RKO (cell line): Measurements from ENCODE around the gene KCNQ1.
A peak's percentile ranks its signal among the peaks of the same experiment; 100 is the strongest.

ENCODE experiments used
- DNase-seq: peaks from one replicate; pipeline ENCODE4 v3.0.0-alpha.2; 2016; ENCODE audit warnings: low spot score

KCNQ1 gene

DNA sequence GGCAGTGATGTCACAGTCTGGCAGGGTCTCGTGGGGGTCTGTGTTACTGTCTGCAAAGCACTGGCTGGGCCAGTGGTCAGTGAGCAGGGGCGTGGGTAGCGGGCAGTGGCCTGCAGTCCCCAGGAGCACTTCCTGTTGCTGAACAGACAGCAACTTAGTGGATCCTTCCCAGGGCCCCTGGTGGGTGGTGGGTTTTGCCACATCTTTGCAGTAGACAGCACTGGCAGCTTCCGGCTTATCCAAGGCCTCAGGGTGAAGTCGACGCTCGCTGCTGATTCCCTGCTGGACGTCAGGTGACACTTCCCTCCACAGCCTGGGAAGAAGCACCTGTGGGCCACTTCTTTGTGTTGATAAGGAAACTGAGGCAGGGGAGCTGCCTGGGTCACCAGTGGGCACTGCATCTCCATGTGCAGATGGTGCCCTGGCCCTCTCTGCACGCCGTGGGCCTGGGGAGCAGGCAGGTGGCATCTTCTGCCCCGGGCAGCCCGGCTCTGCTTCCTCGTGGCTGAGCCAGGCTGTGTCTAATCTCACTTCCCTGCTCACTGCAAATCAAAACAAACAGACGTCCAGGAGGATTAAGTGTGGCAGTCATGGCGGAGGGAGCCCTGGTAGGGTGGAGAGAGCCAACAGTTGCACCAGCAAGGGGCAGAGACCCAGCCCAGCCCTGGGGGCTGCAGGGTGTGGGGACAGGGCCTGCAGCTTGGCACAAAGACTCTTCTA lies 79.8 kb downstream of the KCNQ1 start:
- DNase-seq, result no peak

DNA sequence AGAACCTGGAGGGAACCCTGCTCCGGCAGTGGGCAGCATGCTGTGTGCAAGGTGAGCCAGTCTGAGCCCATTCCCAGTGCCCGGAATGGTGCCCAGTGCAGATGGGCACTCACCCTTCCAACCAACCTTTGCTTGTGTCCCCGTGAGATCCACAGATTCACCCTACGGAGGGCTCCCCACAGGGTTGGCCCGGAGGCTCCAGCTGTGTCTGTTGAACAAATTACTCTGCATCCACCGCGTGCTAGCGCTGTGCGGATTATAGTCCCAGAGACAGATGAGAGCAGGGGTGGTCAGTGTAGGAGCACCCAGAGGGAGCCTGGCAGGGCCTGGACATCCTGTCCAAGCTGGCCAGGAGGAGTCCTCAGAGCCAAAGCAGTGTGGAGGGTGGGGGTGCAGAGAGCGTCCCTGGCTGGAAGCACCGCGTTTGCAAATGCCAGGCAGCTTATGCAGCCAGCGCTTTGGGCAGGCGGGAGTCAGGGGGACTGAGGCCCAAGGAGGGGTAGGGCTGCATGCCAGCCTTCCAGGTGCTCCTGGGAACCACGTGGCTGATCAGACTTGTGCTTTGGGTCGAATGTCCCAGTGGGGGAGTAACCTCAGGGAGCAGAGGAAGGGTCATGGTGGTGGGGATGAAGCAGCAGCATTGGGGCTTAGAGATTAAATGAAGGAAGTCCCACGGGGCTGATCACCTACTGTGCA lies 80.5 kb downstream of the KCNQ1 start:
- DNase-seq, result no peak

DNA sequence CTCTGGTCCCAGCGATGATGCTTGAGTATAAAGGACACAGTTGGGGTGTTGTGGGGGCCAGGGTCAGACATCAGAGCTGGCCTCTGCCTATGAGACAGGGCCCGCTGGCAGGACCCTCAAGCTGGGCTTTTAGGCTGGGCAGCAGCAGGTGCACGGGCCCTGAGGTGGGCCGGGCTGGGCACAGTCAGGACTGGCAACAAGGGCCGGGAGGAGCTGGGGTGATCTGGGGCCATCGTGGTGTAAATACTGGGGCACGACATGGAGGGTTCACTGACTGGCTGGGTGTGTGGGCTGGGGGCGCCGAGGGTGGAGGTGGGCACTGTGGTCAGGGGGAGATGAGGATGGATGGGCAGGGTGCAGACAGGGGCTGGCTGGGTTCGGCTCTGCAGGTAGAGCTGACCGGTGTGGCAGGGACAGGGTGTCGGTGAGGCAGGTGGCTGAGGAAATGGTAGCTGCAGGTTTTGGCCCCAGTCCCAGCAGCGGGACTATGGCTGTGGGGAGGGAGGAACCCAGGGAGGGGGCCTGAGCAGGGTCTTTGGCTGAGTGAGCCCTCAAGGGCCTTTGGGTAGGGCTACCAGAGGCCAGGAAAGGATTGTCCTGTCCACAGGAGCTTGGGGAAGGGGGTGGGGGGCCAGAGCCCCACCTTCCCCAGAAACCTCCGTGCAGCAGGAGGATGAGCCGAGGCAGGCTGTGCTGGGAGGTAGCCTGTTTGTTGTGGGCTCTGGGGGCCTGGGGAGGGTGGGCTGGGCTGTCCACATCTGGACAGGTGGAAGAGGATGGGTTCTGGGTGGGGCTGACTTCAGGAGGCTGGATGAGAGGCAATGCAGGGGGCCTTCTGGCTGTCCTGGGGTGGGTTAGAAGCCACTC lies 81.4 kb downstream of the KCNQ1 start:
- no peak for DNase-seq

DNA sequence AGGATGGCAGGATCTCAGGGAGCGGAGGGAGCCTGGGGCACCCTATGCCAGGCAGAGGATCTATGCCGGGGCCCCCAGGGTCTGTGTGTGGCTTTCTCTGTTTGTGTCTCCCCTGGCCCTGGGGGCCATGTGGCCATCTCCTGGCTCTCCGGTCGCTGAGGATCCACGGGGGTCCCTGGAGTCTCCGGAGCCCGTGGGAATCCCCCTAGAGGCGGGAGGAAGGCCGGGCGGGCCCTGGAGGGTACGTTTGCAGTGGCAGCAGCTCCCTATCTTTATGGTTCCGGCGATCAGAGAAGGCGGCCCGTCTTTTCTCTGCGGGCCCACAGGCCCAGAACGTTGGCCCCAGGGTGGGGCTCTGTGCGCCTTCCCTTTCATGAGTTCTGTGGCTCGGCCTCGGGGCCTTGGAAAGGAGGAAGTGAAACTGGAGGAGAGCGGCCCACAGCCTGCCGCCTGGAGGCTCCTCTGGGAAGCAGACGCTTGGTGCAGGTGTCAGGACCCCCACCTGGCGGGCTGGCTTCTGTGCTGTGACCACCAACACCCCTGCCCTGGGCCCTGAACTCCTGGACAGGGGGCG lies 82.1 kb downstream of the KCNQ1 start:
- no peak for DNase-seq

DNA sequence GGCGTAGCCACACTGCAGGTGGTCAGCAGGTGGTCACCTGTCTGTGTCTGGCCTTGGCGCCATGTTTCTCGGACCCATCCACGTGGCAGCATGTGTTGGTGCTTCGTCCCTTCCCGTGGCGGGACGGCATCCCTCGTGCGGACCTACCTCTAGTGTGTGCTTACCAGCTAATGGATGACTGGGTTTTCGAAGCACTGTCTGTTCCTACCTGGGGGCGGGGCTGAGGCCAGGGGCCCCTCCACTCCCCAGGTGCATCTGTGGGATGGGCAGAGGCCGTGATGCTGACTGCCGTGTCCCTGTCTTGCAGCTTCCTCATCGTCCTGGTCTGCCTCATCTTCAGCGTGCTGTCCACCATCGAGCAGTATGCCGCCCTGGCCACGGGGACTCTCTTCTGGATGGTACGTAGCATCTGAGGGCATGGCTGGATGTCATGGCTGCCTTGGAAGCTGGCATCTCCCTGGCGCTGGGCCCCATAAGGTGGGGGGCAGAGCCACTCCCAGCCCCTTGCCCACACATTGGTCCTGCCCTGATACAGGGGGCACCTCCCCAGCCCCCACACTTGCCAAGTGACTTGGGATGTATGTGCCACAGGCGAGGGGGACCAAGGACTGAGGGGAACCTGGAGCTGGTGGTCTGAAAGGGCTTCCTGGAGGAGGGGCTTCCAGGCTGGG lies 82.9 kb downstream of the KCNQ1 start:
- no peak for DNase-seq

DNA sequence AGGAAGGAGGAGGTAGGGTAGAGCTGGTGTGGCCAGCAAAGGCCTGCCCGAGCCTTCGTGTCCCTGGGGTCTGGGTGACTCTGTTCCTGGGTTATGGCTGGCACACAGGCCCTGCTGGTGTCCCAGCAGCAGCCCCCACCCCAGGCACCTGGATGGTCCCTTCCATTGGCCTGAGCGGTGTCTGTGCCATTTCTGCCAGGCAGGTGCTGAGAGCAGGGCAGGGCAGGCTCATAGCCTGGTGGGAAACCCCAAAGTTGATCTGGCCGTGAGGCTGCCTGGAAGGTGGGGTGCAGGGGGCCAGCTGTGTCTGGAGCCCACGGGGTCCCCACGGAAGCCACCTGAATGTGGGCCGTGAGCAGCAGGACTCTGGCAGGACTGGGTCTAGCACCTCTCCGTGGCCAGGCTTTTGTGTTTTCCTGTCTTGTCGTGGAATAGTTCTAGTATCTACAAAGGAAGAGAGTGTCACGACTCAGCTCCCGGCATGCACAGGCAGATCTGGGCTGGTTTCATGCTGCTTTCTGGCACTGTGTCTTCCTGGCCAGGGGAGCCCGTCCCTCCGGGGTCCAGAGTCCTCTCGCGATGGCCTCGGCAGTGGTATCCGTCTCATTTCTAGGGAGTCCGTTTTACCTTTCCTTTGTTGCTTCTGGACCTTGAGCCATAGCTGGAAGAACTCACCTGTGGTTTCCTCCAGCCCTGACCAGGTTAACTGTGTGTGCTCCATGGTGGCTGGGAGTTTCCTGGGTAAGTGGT lies 83.7 kb downstream of the KCNQ1 start:
- DNase-seq, result no peak

DNA sequence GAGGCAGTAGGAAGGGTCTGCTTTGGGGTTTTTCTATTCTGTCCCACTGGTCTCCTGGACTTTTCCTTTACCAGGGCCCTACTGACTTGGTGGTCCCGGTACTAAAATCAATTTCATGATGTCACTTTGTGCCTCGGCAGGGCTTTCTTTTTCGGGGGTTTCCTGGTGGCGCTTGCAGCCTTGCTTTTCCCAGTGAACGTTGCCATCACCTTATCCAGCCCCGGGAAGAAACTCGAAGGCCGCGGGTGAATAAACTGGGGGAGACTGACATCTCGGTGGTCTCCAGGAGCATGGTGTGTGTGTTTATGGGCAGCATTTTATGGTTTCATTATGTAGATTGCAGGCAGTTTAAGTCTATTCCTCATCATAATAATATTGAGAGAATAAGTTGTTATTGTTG lies 84.4 kb downstream of the KCNQ1 start:
- DNase-seq, result no peak

DNA sequence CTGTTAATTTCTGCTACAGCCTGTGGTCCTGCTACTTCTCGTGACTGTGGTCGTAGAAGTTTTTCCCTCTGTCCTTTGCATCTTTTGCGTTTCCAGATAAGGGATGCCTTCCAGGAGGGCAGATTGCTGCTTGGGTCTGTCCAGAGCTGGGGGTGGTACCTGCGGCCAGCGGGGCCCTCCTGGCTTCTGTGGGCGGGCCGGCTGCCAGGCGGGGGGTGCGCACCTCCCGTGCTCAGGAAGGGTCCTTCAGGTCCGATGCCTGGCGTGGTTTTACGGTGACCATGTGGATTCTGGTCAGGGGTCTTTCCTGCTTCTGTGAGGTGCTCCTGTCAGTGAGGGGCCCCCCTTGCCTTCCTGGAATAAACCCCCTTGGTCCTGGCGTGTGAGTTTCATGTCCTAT lies 84.8 kb downstream of the KCNQ1 start:
- DNase-seq, result no peak

DNA sequence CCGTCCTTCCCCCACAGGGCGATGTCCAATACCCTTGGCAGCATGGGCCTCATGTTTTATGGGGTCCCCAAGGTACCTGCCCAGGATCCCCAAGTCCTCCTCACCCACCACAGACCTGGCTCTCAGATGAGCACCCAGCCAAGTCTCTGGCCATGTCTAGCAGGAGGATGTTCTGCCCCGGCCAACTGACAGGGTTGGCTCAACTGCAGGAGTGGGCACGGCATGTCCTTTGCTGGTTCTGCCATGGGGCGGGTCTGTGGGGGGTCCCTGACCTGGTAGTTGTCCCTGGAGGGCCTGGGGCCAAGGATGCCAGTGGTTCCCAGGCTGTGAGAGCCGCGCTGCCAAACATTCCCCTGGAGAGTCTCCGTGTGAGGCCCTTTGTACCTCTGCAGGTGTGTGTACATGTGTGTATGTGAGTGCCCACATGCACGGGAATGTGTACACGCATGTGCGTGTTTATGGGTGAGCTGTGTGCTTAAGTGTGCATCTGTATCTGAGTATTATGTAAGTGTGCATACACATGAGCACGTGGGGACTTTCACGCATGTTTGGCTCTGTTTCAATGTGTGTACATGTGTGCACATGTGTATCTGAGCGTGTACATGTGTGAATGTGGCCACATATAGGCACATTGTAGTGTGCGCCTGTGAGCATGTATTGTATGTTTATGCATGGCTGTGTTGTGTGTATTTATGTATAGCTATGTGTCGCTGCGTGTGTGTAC lies 85.5 kb downstream of the KCNQ1 start:
- DNase-seq, result no peak

DNA sequence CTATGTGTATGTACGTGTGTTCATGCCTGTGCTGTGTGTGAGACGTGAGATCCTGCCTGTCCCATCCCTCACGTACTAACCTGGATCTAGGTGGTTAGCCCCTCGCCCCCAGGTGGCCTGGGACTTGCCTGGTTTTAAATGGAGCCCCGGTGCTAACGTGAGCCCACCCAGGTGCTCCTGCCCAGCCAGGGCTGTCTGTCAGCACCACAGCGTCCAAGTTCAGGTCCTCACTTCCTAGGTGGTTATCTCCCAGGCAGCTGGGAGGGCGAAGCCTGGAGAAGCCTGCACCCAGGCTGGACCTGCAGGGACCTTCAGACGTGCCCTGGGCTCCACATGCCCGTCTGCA lies 86.0 kb downstream of the KCNQ1 start:
- no peak for DNase-seq

DNA sequence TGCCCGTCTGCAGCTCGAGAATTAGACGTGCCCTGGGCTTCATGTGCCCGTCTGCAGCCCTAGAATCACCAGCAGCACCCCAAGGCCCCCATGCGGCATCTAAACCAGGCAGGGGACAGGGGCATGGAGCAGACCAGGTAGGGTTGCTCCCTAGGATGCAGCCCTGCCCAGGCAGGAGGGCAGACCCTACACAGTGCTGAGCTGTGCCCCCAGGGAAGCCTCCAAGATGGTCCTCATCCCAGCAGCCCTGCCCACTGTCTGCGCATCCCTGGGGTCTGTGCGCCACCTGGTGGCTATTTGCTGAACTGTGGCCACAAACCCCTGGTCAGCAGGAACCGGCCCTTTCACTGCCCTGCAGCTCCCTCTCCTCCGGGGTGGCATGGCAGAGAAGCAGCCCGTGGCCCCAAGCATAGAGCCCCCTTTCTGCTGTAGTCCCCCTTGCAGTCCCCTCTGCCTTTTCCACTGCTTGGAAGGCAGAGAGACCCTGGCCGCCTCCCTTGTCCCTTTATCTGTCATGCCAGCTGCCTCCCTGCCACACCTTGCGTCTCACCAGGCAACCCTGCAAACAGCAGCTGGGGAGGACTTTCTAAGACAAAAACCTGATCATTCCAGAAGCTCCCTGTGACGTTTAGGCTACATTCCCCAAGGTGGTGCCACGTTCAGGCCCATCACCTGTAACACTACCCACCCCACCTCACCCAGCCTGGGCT lies 86.6 kb downstream of the KCNQ1 start:
- peak; percentile 46 for DNase-seq

DNA sequence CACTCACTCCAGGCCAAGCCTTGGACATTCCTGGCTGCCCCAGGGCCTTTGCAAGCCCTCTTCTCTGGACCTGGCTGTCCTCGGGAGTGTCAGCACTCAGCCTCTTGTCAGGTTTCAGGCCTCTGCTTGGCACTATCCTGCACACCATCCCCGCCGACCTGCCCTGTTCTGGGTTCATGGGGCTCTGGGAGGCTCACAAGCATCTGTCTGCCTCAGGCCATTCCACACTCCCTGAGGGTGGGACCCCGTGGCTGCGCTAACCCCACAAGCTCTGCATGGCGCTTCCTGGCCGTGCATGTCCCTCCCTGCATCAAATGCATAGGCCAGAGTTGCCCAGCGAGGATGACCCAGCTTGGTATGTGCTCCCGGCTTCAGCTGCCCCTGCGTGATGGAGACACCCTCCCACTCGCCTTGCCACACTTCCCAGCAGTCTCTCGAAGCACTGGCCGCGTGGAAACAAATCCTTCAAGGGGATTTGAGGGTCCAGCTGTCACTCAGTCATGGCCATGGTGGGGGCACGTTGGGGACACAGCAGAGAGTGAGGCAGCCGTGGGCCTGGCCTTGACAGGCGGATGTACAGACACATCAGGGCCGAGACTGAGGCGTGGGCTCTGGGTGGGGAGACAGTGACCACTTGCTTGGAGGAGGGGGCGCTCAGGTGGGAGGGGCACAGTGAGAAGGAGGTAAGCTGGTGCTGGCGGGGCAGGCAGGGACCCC lies 87.3 kb downstream of the KCNQ1 start:
- no peak for DNase-seq

DNA sequence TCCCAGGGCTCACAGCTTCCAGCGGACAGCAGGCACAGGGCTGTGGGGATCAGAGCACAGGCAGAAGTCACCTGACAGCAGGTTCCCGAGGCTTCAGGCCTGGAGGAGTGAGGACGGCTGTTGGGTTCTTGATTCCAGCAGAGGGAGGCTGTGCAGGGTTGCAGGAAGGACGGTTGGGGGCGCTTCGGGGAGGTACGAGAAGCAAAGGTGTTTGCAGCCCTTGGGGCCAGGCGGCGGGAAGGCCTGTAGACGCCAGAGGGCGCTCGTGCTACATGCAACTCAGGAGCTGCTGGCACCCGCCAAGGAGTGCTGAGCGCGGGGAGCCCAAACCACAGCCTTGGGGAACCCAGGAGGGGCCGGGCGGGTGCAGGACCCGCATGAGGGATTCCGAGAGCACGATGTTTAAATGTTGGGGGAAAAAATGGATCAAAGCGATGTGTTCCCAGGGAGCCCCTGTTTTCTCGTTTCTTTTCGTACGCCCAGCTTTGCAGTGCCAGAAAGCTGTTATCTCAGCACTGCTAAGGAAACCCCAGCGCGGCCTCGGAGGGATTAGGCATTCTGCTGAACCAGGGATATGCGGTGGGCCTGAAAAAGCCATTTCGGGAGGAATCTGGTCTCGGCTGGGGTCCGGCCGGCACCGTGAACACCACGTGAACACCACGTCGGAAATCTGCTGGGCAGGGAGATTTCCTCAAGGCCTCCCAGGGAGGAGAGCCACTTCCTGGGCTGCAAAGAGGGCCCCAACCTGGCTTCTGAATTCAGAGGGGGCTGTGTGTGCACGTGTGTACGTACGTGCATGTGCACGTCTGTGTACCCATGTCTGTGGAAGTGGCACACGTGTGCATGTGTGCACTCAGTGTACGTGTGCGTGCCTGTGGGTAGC lies 88.1 kb downstream of the KCNQ1 start:
- DNase-seq, result peak; percentile 87

DNA sequence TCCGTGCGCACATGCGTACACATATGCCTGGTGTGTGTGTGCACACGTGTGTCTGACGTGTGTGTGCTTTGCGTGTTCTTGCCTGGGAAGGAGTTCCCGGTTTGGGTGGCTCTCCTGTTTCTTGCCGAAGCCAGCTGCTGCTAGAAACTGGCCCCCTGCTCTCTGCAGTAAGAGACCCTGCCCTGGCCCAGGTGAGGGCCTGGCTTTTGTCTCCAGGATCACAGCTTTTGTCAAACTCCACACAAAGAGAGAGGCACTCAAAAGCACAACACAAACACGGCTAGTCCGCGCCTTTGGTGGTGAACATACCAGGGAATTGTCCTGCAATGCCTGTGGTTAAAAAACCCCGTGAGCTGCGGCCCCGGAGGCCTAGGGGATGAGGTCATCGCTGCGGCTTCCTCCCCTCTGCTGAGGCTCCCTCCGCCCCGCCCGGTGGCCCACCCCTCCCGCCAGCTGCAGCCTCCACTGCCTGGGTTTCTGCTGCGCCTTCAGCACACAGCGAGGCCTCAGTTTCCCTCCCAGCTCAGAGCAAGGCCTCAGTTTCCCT lies 88.9 kb downstream of the KCNQ1 start:
- DNase-seq, result peak; percentile 43

DNA sequence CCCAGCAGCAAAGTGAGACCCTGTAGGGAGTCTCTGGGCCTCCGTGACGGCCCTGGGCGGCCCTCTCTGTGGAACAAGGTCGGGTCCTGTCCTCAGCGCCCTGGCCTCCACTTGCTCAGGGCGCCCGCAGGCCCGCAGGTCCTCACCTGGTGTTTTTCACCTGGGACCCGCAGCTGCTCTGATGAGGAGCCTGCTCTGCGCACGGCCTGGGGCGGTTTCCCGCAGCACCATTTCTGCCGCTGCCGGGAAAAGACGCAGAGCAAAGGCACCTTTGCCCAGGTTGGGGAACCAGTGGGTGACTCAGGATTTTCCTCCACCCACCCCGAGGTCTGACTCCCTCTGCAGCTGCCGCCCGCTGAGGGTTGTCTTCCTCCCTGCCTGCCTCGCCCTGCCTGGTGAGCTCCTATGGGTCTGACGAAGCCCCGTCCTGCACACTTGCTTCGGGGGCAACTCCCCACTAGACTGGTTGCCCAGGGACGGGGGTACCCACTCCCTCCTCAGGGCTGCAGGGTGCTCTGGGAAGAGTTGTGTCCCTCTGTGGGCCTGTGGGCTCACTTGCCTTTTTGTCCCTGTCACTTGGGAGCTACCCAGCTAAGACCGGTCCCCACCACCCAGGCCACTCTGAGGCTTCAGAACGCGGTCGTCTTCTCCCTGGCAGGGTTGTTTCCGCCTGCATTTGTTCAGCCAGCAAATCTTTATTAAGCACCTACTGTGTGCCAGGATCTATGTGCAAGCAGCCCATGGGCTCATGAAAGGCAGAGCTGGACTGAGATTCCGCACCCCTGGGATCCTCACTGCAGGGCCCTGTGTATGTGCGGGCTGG lies 89.5 kb downstream of the KCNQ1 start:
- no peak for DNase-seq

DNA sequence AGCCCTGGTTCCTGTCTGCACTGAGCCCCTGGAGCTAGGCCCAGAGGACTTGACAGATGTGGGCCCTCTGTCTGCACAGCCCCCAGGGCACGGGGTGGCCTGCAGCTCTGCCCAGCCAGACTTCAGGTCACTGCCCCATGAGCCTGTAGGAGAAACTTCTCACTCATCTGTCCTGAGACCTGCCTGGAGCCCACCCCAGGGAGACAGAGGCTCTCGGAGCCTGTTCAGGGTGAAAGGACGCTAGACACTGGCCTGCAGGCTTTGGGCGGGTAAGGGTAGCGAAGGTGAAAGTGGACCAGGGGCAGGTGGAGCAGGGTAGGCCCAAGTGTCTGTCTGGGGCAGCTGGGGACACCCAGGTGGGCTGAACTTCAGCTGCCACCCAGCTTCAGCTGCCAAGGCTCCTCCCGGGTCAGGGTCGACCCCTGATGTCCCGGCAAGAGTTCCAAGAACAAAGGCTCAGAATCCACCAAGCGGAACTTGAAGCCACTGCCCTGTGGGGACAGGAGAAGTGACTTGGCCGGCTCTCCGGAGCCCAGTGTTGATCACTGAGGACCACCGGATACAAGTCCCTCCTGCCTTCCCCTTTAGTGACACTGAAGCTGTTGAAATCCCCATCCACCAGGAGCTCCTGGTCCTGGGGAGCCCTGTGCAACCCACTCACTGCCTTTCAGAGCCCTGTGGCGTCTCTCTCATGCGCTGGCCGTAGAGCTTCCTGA lies 90.3 kb downstream of the KCNQ1 start:
- no peak for DNase-seq
